Activated CD4-positive, CD25-positive, alpha-beta regulatory T cell treated with anti-CD3 and anti-CD28 coated beads, Interleukin-2, amount 50 U/mL, for 16 hours (primary cell): ENCODE data around the gene SART1.
"Not testable (repeated sequence)": the region's sequence is repeated elsewhere in the genome, so short reads cannot be mapped to it uniquely, and the experiment has no call there.

Source experiments
- DNase-seq: peaks from one replicate; pipeline ENCODE4 v3.0.0-alpha.2; 2020; ENCODE audit warnings: low read depth, low spot score

SART1 gene

GRCh38 chr11:65931773-65932557 lies 29.6 kb upstream of the SART1 start:
- DNase-seq = no peak

- DNase-seq = no peak
Measured at GRCh38 chr11:65932558-65932919, 29.0 kb upstream of the SART1 start.

GRCh38 chr11:65934014-65934413 lies 27.5 kb upstream of the SART1 start:
- DNase-seq = no peak

GRCh38 chr11:65937766-65938165 lies 23.8 kb upstream of the SART1 start:
- no peak for DNase-seq

- no peak for DNase-seq
Measured at GRCh38 chr11:65941720-65942310, 19.7 kb upstream of the SART1 start.

GRCh38 chr11:65942531-65942930 lies 19.0 kb upstream of the SART1 start:
- no peak for DNase-seq

GRCh38 chr11:65944191-65944590 lies 17.3 kb upstream of the SART1 start:
- DNase-seq = no peak

- DNase-seq = no peak
Measured at GRCh38 chr11:65944767-65945166, 16.8 kb upstream of the SART1 start.

GRCh38 chr11:65945430-65945911 lies 16.1 kb upstream of the SART1 start, which contains the start of gene TSGA10IP:
Gene TSGA10IP (plus strand): TSS chr11:65945480. CDS start chr11:65945676, 196 bp downstream.
- no peak for DNase-seq

- DNase-seq = no peak
Measured at GRCh38 chr11:65945941-65946558, 15.5 kb upstream of the SART1 start.

- DNase-seq = no peak
Measured at GRCh38 chr11:65946655-65947054, 14.9 kb upstream of the SART1 start.

GRCh38 chr11:65947133-65947532 lies 14.4 kb upstream of the SART1 start:
- no peak for DNase-seq

- no peak for DNase-seq
Measured at GRCh38 chr11:65947603-65948125, 13.9 kb upstream of the SART1 start.

GRCh38 chr11:65950711-65951110 lies 10.8 kb upstream of the SART1 start:
- DNase-seq = not testable (repeated sequence)

- not testable (repeated sequence) for DNase-seq
Measured at GRCh38 chr11:65951641-65952040, 9.9 kb upstream of the SART1 start.

GRCh38 chr11:65952052-65952521 lies 9.4 kb upstream of the SART1 start:
- no peak for DNase-seq

- DNase-seq = no peak
Measured at GRCh38 chr11:65953471-65953870, 8.1 kb upstream of the SART1 start.

GRCh38 chr11:65954771-65955170 lies 6.8 kb upstream of the SART1 start:
- DNase-seq = no peak

- no peak for DNase-seq
Measured at GRCh38 chr11:65958291-65958690, 3.2 kb upstream of the SART1 start.

- DNase-seq = no peak
Measured at GRCh38 chr11:65958774-65959420, 2.6 kb upstream of the SART1 start.

GRCh38 chr11:65960824-65961266 lies 689 bp upstream of the SART1 start:
- DNase-seq = no peak

- no peak for DNase-seq
Measured at GRCh38 chr11:65962141-65962564, 619 bp downstream of the SART1 start.
